GM23338 (cell line): ENCODE data around the gene RFC1. TPM values are rescaled to one million over a fixed set of nuclear protein-coding genes. Genes with fewer than 3 reads are reported as not detected.

Experiments used
- ATAC-seq: fragments of 200-7000 bp; cut with Tn5 transposase; 3 replicates; pipeline ENCODE4 v1.9.1; 2020
- DNase-seq: peaks from one replicate; pipeline ENCODE4 v3.0.0-alpha.2; 2015; ENCODE audit warnings: low spot score
- H2AFZ ChIP-seq: fragments of 200-600 bp; sonication (generic); 2 replicates; pipeline ENCODE4 v1.8.0; 2016; ENCODE audit warnings: antibody characterized with exemption, mild to moderate bottlenecking, moderate library complexity
- H3F3A ChIP-seq: fragments of 200-600 bp; sonication (generic); replicated peaks from 2 replicates; pipeline ENCODE4 v1.8.0; 2017; ENCODE audit warnings: antibody characterized with exemption, mixed run types, low read depth
- H3K27ac ChIP-seq: fragments of 200-600 bp; sonication (generic); 2 replicates; pipeline ENCODE4 v1.6.1; 2016; ENCODE audit warnings: low read depth
- H3K27me3 ChIP-seq: fragments of 200-600 bp; sonication (generic); 2 replicates; pipeline ENCODE4 v1.8.0; 2016; ENCODE audit warnings: mild to moderate bottlenecking, mixed run types, moderate library complexity; ENCODE audit not compliant: insufficient read depth
- H3K36me3 ChIP-seq: fragments of 200-600 bp; sonication (generic); 2 replicates; pipeline ENCODE4 v1.8.0; 2016; ENCODE audit warnings: mild to moderate bottlenecking; ENCODE audit not compliant: insufficient read depth
- H3K4me1 ChIP-seq: fragments of 200-600 bp; sonication (generic); 2 replicates; pipeline ENCODE4 v1.8.0; 2016; ENCODE audit warnings: mild to moderate bottlenecking, moderate library complexity; ENCODE audit not compliant: insufficient read depth
- H3K4me2 ChIP-seq: fragments of 200-600 bp; sonication (generic); 2 replicates; pipeline ENCODE4 v1.7.1; 2017; ENCODE audit warnings: mixed run types
- H3K4me3 ChIP-seq: fragments of 200-600 bp; sonication (generic); 2 replicates; pipeline ENCODE4 v1.6.1; 2016; ENCODE audit warnings: mixed run types
- H3K79me2 ChIP-seq: fragments of 200-600 bp; sonication (generic); replicated peaks from 2 replicates; pipeline ENCODE4 v1.8.0; 2017; ENCODE audit warnings: mild to moderate bottlenecking; ENCODE audit not compliant: insufficient read depth
- H3K9me2 ChIP-seq: fragments of 200-600 bp; sonication (generic); 2 replicates; pipeline ENCODE4 v1.8.0; 2017; ENCODE audit not compliant: insufficient read depth
- H4K20me1 ChIP-seq: fragments of 200-600 bp; sonication (generic); replicated peaks from 2 replicates; pipeline ENCODE4 v1.8.0; 2017; ENCODE audit warnings: mild to moderate bottlenecking; ENCODE audit not compliant: insufficient read depth
- H3K27ac Mint-ChIP-seq: 2 replicates; pipeline ENCODE4 v1.8.0; 2020; ENCODE audit warnings: inconsistent platforms, mild to moderate bottlenecking, moderate library complexity, mixed read lengths
- H3K27me3 Mint-ChIP-seq: 3 replicates; pipeline ENCODE4 v1.8.0; 2022; ENCODE audit warnings: low read depth, mild to moderate bottlenecking, moderate library complexity, mixed read lengths, inconsistent platforms; ENCODE audit not compliant: insufficient read depth, poor library complexity
- H3K36me3 Mint-ChIP-seq: 3 replicates; pipeline ENCODE4 v1.8.0; 2021; ENCODE audit warnings: low read depth, mild to moderate bottlenecking, inconsistent platforms, moderate library complexity, mixed read lengths
- H3K4me1 Mint-ChIP-seq: 3 replicates; pipeline ENCODE4 v1.8.0; 2020; ENCODE audit warnings: mild to moderate bottlenecking, inconsistent platforms, mixed read lengths
- H3K4me3 Mint-ChIP-seq: 3 replicates; pipeline ENCODE4 v1.8.0; 2021; ENCODE audit warnings: moderate library complexity, mild to moderate bottlenecking, inconsistent platforms, mixed read lengths
- H3K9me3 Mint-ChIP-seq: 3 replicates; pipeline ENCODE4 v1.8.0; 2020; ENCODE audit warnings: moderate library complexity, mild to moderate bottlenecking, inconsistent platforms, mixed read lengths
- CREB1 ChIP-seq: fragments of 250-450 bp; sonication (Bioruptor Pico); IDR thresholded peaks from 2 replicates; pipeline ENCODE4 v1.5.0; 2020; ENCODE audit warnings: low read depth, mild to moderate bottlenecking, moderate library complexity
- ETS1 ChIP-seq: IDR thresholded peaks from 2 replicates; pipeline ENCODE4 v1.6.1; 2016; ENCODE audit warnings: antibody characterized with exemption
- EZH2 ChIP-seq: fragments of 200-600 bp; sonication (generic); IDR thresholded peaks from one replicate; pipeline ENCODE4 v1.8.0; 2017; ENCODE audit warnings: antibody characterized with exemption, mild to moderate bottlenecking, low read depth; ENCODE audit not compliant: unreplicated experiment
- EZH2phosphoT487 ChIP-seq: fragments of 200-600 bp; sonication (generic); IDR thresholded peaks from one replicate; pipeline ENCODE4 v1.8.1; 2018; ENCODE audit warnings: antibody characterized with exemption; ENCODE audit not compliant: unreplicated experiment
- JUNB ChIP-seq: IDR thresholded peaks from one replicate; pipeline ENCODE4 v1.6.1; 2016; ENCODE audit warnings: antibody characterized with exemption; ENCODE audit not compliant: unreplicated experiment
- NANOG ChIP-seq: IDR thresholded peaks from 2 replicates; pipeline ENCODE4 v1.6.1; 2016; ENCODE audit warnings: antibody characterized with exemption, borderline replicate concordance
- POLR2AphosphoS5 ChIP-seq: IDR thresholded peaks from 2 replicates; pipeline ENCODE4 v1.6.1; 2016; ENCODE audit warnings: antibody characterized with exemption, low read depth
- STAT1 ChIP-seq: IDR thresholded peaks from one replicate; pipeline ENCODE4 v1.6.1; 2016; ENCODE audit warnings: antibody characterized with exemption; ENCODE audit not compliant: unreplicated experiment
- ZNF114 ChIP-seq: fragments of 250-450 bp; sonication (Bioruptor Pico); IDR thresholded peaks from 2 replicates; pipeline ENCODE4 v1.5.0; 2020; ENCODE audit warnings: mild to moderate bottlenecking, moderate library complexity
- ZNF331 ChIP-seq: fragments of 250-450 bp; sonication (Bioruptor Pico); IDR thresholded peaks from 2 replicates; pipeline ENCODE4 v1.5.0; 2020; ENCODE audit warnings: low read depth, mild to moderate bottlenecking, moderate library complexity
- ZNF462 ChIP-seq: fragments of 250-450 bp; sonication (Bioruptor Pico); IDR thresholded peaks from 2 replicates; pipeline ENCODE4 v1.5.0; 2020; ENCODE audit warnings: mild to moderate bottlenecking, moderate library complexity
- polyA plus RNA-seq: library from polyadenylated mRNA; unstranded; fragments of >200 nt; fragmentation: Nextera tagmentation; extraction: Ambion mirVana; gene quantifications from 2 replicates; pipeline ENCODE4 v1.2.1, GENCODE V29; 2016
- total RNA-seq: library from RNA; depleted of rRNA; stranded (reverse); fragments of >200 nt; shearing (Covaris generic); gene quantifications from 2 replicates; pipeline ENCODE4 v1.2.3, GENCODE V29; 2014
- TF ChIP-seq, protein P1 (sequence below), 2 experiments: fragments of 200-600 bp in 1 of 2; sonication (generic) in 1 of 2; conservative IDR thresholded peaks; 2 replicates each; pipeline versions ENCODE4 v1.5.1 to v1.6.1; 2016 to 2017; ENCODE audit warnings: antibody characterized with exemption in 2 of 2, low read depth in 2 of 2, mild to moderate bottlenecking in 2 of 2, moderate library complexity in 1 of 2
- TF ChIP-seq, protein P2 (sequence below): IDR thresholded peaks from one replicate; pipeline ENCODE4 v1.6.1; 2018; ENCODE audit warnings: antibody characterized with exemption; ENCODE audit not compliant: unreplicated experiment

RFC1 gene
- total and polyA plus RNA-seq, 2 experiments from 2014 or later = 75.8 to 228 TPM

DNA sequence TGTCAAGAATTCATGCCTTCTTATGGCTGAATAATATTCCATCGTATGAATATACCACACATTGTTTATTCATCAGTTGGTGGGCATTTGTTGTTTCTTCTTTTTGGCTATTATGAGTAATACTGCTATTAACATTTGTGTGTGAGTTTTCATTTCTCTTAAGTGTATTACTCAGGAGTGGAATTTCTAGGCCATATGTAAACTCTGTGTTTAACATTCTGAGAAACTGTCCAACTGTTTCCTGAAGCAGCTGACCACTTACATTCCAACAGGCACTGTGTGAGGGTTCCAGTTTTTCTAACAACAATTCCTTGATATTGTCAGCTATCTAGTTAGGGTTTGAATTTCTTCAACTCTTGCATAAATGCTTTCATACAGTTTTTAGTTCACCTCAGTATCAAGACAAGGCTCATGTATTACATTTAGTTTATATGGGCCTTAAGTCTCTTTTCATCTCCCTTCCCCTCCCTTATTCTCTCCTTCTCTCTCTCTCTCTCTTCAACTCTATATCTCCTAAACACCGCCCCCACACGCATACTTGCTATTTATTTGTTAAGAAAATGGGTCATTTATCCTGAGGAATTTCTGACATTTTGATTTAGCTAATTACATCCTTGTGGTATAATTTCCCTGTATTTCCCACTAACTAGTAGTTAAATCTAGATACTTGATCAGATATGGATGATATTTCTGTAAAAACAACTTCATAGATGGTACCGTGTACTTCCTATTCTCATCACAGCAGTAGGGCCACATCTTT lies 106.4 kb downstream of the RFC1 start (continued):
- TF ChIP-seq EZH2 (no peak), ZNF114 (CRISPR knock-in tag) (no peak), POLR2AphosphoS5 (no peak), STAT1 (no peak), EZH2phosphoT487 (no peak), ETS1 (no peak), NANOG (no peak), ZNF331 (CRISPR knock-in tag) (no peak), CREB1 (CRISPR knock-in tag) (no peak)
- TF ChIP-seq, protein P1, sequence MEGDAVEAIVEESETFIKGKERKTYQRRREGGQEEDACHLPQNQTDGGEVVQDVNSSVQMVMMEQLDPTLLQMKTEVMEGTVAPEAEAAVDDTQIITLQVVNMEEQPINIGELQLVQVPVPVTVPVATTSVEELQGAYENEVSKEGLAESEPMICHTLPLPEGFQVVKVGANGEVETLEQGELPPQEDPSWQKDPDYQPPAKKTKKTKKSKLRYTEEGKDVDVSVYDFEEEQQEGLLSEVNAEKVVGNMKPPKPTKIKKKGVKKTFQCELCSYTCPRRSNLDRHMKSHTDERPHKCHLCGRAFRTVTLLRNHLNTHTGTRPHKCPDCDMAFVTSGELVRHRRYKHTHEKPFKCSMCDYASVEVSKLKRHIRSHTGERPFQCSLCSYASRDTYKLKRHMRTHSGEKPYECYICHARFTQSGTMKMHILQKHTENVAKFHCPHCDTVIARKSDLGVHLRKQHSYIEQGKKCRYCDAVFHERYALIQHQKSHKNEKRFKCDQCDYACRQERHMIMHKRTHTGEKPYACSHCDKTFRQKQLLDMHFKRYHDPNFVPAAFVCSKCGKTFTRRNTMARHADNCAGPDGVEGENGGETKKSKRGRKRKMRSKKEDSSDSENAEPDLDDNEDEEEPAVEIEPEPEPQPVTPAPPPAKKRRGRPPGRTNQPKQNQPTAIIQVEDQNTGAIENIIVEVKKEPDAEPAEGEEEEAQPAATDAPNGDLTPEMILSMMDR (conservative IDR thresholded peaks at IDR 0.05; ENCODE audit: low read depth in 2 of 2) = no peak
- TF ChIP-seq, protein P2, sequence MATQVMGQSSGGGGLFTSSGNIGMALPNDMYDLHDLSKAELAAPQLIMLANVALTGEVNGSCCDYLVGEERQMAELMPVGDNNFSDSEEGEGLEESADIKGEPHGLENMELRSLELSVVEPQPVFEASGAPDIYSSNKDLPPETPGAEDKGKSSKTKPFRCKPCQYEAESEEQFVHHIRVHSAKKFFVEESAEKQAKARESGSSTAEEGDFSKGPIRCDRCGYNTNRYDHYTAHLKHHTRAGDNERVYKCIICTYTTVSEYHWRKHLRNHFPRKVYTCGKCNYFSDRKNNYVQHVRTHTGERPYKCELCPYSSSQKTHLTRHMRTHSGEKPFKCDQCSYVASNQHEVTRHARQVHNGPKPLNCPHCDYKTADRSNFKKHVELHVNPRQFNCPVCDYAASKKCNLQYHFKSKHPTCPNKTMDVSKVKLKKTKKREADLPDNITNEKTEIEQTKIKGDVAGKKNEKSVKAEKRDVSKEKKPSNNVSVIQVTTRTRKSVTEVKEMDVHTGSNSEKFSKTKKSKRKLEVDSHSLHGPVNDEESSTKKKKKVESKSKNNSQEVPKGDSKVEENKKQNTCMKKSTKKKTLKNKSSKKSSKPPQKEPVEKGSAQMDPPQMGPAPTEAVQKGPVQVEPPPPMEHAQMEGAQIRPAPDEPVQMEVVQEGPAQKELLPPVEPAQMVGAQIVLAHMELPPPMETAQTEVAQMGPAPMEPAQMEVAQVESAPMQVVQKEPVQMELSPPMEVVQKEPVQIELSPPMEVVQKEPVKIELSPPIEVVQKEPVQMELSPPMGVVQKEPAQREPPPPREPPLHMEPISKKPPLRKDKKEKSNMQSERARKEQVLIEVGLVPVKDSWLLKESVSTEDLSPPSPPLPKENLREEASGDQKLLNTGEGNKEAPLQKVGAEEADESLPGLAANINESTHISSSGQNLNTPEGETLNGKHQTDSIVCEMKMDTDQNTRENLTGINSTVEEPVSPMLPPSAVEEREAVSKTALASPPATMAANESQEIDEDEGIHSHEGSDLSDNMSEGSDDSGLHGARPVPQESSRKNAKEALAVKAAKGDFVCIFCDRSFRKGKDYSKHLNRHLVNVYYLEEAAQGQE = no peak

GRCh38 chr4:39256436-39256835 lies 109.7 kb downstream of the RFC1 start:
- H3K9me3 Mint-ChIP-seq = no peaks in the 10 kb centered on the region
- no peak overlapping the region; the same call in 1 of the 2 replicates for H3K27ac Mint-ChIP-seq
- H3K79me2 ChIP-seq = no peaks in the 10 kb centered on the region
- DNase-seq (no peak), ATAC-seq (no peak)
- H3F3A ChIP-seq = no peaks in the 10 kb centered on the region
- H3K4me2 ChIP-seq = no peak overlapping the region
- H3K27ac ChIP-seq = no peak overlapping the region
- H4K20me1 ChIP-seq = no peaks in the 10 kb centered on the region
- peaks cover 5% of the 10 kb centered on the region; the same call in 2 of the 3 replicates for H3K4me1 Mint-ChIP-seq
- H3K9me2 ChIP-seq = no peaks in the 10 kb centered on the region
- H3K27me3 Mint-ChIP-seq = no peaks in the 10 kb centered on the region
- no peak overlapping the region for H2AFZ ChIP-seq
- peaks cover 8% of the 10 kb centered on the region for H3K4me1 ChIP-seq
- H3K36me3 Mint-ChIP-seq = peaks cover 9% of the 10 kb centered on the region
- no peak overlapping the region for H3K4me3 Mint-ChIP-seq
- H3K36me3 ChIP-seq = no peaks in the 10 kb centered on the region
- H3K27me3 ChIP-seq = no peaks in the 10 kb centered on the region
- no peak overlapping the region for H3K4me3 ChIP-seq
- no peak for TF ChIP-seq ZNF114 (CRISPR knock-in tag)
- no peak for TF ChIP-seq ZNF462
- TF ChIP-seq CREB1 (CRISPR knock-in tag) = no peak
- TF ChIP-seq JUNB = no peak
- no peak for TF ChIP-seq ZNF331 (CRISPR knock-in tag)
